Loucy (cell line): ENCODE measurements around the gene PAX3.

ENCODE experiments used
- H2AFZ ChIP-seq: fragments of 200-600 bp; sonication (generic); 2 replicates; pipeline ENCODE4 v1.6.0; 2016; ENCODE audit warnings: antibody characterized with exemption, mild to moderate bottlenecking, low read length, moderate library complexity
- H3F3A ChIP-seq: fragments of 200-600 bp; 2 replicates; pipeline ENCODE4 v1.6.0; 2016; ENCODE audit warnings: antibody characterized with exemption, low read depth, mild to moderate bottlenecking
- H3K27me3 ChIP-seq: fragments of 200-600 bp; sonication (generic); 2 replicates; pipeline ENCODE4 v1.6.1; 2014; ENCODE audit warnings: low read length, mild to moderate bottlenecking; ENCODE audit not compliant: insufficient read depth, poor library complexity, severe bottlenecking
- H3K36me3 ChIP-seq: fragments of 200-600 bp; sonication (generic); 2 replicates; pipeline ENCODE4 v1.6.1; 2016; ENCODE audit warnings: low read length; ENCODE audit not compliant: insufficient read depth
- H3K4me1 ChIP-seq: fragments of 200-600 bp; sonication (generic); 2 replicates; pipeline ENCODE4 v1.5.1; 2014; ENCODE audit warnings: low read length, mild to moderate bottlenecking; ENCODE audit not compliant: insufficient read depth, poor library complexity, severe bottlenecking
- H3K4me2 ChIP-seq: fragments of 200-600 bp; sonication (generic); 2 replicates; pipeline ENCODE4 v1.6.0; 2014; ENCODE audit warnings: antibody characterized with exemption, low read length, low read depth, mild to moderate bottlenecking; ENCODE audit not compliant: poor library complexity, severe bottlenecking
- H3K4me3 ChIP-seq: fragments of 200-600 bp; sonication (generic); 2 replicates; pipeline ENCODE4 v1.5.1; 2014; ENCODE audit warnings: low read length, mild to moderate bottlenecking, mixed read lengths; ENCODE audit not compliant: poor library complexity, severe bottlenecking
- H3K79me2 ChIP-seq: fragments of 200-600 bp; sonication (generic); 2 replicates; pipeline ENCODE4 v1.6.1; 2014; ENCODE audit warnings: low read length; ENCODE audit not compliant: insufficient read depth
- H3K9ac ChIP-seq: fragments of 200-600 bp; sonication (generic); 2 replicates; pipeline ENCODE4 v1.6.0; 2014; ENCODE audit warnings: mild to moderate bottlenecking, low read depth, low read length, moderate library complexity; ENCODE audit not compliant: poor library complexity, severe bottlenecking
- H3K9me2 ChIP-seq: fragments of 200-600 bp; sonication (generic); replicated peaks from 2 replicates; pipeline ENCODE4 v1.6.1; 2016; ENCODE audit warnings: low read depth, low read length, mixed read lengths
- H3K9me3 ChIP-seq: fragments of 200-600 bp; sonication (generic); 2 replicates; pipeline ENCODE4 v1.6.1; 2014; ENCODE audit warnings: mild to moderate bottlenecking, antibody characterized with exemption, low read length, low read depth; ENCODE audit not compliant: insufficient read depth
- H4K20me1 ChIP-seq: fragments of 200-600 bp; sonication (generic); 2 replicates; pipeline ENCODE4 v1.6.0; 2014; ENCODE audit warnings: antibody characterized with exemption, low read length, mild to moderate bottlenecking; ENCODE audit not compliant: insufficient read depth, poor library complexity, severe bottlenecking
- EZH2phosphoT487 ChIP-seq: fragments of 200-600 bp; IDR thresholded peaks from 2 replicates; pipeline ENCODE4 v1.6.1; 2018; ENCODE audit warnings: antibody characterized with exemption, mild to moderate bottlenecking, moderate library complexity, borderline replicate concordance
- TF ChIP-seq, protein P1 (sequence below): fragments of 200-600 bp; sonication (generic); conservative IDR thresholded peaks from 2 replicates; pipeline ENCODE4 v1.5.1; 2014; ENCODE audit warnings: mild to moderate bottlenecking, antibody characterized with exemption, low read length

PAX3 gene

DNA sequence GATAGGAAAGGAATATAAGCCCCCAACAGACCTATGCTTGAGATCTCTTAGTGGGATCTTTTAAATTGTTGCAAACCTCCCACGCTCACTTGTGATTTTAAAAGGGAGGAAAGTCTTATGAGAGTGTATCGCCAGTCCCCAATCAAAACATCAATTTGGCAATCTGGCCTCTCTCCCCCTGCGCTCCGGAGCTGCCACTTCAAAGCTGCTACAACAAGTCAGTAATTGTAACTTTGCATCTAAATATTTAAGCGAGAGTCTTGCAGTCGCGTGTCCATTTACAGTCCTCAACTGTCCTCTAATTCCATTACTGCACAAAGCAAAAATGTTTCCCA, 8.4 kb downstream of the PAX3 start:
- no peaks in the 10 kb centered on the region for H3F3A ChIP-seq
- no peak overlapping the region for H2AFZ ChIP-seq
- no peaks in the 10 kb centered on the region for H3K9me3 ChIP-seq
- H3K4me2 ChIP-seq = no peak overlapping the region
- H3K27me3 ChIP-seq = no peaks in the 10 kb centered on the region
- no peak overlapping the region for H3K4me3 ChIP-seq
- H3K9ac ChIP-seq = no peak overlapping the region
- no peaks in the 10 kb centered on the region for H3K4me1 ChIP-seq
- no peaks in the 10 kb centered on the region for H4K20me1 ChIP-seq
- H3K79me2 ChIP-seq = no peaks in the 10 kb centered on the region
- no peak for TF ChIP-seq EZH2phosphoT487
- TF ChIP-seq, protein P1, sequence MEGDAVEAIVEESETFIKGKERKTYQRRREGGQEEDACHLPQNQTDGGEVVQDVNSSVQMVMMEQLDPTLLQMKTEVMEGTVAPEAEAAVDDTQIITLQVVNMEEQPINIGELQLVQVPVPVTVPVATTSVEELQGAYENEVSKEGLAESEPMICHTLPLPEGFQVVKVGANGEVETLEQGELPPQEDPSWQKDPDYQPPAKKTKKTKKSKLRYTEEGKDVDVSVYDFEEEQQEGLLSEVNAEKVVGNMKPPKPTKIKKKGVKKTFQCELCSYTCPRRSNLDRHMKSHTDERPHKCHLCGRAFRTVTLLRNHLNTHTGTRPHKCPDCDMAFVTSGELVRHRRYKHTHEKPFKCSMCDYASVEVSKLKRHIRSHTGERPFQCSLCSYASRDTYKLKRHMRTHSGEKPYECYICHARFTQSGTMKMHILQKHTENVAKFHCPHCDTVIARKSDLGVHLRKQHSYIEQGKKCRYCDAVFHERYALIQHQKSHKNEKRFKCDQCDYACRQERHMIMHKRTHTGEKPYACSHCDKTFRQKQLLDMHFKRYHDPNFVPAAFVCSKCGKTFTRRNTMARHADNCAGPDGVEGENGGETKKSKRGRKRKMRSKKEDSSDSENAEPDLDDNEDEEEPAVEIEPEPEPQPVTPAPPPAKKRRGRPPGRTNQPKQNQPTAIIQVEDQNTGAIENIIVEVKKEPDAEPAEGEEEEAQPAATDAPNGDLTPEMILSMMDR = no peak
- H3K9me2 ChIP-seq = no peaks in the 10 kb centered on the region
- no peaks in the 10 kb centered on the region for H3K36me3 ChIP-seq

DNA sequence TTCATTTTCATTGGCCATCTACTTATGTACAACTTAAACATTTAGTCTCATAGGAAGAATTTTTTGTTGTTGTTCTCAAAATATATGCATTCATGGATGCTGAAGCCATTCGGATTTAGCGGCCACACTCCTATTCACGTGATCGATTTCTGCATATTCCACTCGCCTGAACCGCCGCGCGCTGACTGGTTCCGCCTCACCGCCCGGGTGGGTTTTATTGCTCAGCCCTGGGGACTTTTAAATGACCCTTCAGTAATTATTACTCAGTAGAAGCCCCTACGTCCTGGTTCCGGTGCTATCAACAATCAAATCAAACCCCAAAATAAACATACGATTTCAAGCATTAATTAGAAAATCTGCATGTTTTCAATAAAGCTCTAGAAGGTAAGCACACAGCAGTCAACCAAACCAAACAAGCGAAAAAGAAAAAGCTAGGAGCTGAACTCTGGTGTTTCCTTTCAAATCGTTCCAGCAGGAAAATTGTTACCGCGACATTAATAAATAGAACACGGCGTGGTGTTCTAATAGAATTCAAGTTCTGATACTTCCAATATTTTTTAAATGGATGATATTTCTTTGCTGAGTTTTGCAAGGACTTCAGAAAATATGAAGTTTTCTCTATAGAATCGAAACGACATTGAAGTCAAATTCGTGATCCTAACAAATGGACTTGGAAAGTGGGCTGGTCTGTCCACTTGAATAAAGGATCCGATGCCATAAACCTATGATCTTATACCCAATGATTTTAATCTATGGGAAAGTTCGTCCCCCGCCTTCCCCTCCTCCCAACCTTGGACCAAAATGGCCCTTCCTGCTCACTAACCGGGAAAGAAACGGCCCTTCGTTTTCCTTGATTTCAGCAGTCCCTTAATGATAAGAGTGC, 9.3 kb downstream of the PAX3 start:
- no peaks in the 10 kb centered on the region for H3K27me3 ChIP-seq
- H3K36me3 ChIP-seq = no peaks in the 10 kb centered on the region

DNA sequence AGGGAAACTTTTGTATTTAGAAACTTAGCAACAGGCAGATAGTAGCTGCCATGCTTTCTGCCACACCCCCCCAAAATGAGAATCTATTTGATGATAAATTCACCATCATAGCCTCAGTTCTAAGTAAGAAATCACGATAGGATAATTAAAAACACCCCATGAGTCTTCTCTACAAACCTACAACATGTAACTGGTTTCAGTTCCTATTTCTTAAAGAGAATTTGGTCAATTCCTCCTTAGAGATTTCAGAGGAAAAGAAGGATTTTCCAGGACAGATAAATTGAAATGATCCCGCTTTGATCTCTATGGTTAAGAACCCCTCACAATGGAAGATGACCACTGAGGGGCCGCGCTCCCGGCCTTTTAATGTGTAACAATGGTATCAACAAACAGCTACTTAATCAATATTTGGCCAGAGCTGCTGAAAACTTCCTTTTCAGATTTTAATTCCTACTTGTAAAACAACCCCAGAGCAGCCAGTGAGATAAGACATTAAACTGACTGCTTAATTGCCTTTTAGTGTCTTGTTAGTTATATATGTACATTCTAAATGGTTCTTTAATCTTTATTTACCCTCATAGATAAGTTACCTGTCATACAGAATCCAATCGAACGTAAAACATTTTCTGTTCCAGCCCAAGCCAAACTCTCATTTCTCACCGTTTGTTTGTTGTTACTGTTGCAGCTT, 10.1 kb downstream of the PAX3 start:
- no peaks in the 10 kb centered on the region for H3K27me3 ChIP-seq
- TF ChIP-seq EZH2phosphoT487 = no peak
- TF ChIP-seq, protein P1 = no peak
- no peaks in the 10 kb centered on the region for H4K20me1 ChIP-seq
- no peaks in the 10 kb centered on the region for H3F3A ChIP-seq
- H3K9me2 ChIP-seq = no peaks in the 10 kb centered on the region
- H3K9ac ChIP-seq = no peak overlapping the region
- no peak overlapping the region for H3K4me3 ChIP-seq
- H2AFZ ChIP-seq = no peak overlapping the region
- H3K4me1 ChIP-seq = no peaks in the 10 kb centered on the region
- H3K79me2 ChIP-seq = no peaks in the 10 kb centered on the region
- H3K36me3 ChIP-seq = no peaks in the 10 kb centered on the region
- H3K9me3 ChIP-seq = no peaks in the 10 kb centered on the region
- no peak overlapping the region for H3K4me2 ChIP-seq

More for the DNA sequence above, 9.3 kb downstream of the PAX3 start:
- H3K4me3 ChIP-seq = no peak overlapping the region
- H3K79me2 ChIP-seq = no peaks in the 10 kb centered on the region
- H3F3A ChIP-seq = no peaks in the 10 kb centered on the region
- no peaks in the 10 kb centered on the region for H3K9me3 ChIP-seq
- no peaks in the 10 kb centered on the region for H3K9me2 ChIP-seq
- TF ChIP-seq EZH2phosphoT487 = no peak
- TF ChIP-seq, protein P1 = no peak
- no peak overlapping the region for H3K4me2 ChIP-seq
- H3K9ac ChIP-seq = no peak overlapping the region
- no peaks in the 10 kb centered on the region for H4K20me1 ChIP-seq
- H2AFZ ChIP-seq = no peak overlapping the region
- no peaks in the 10 kb centered on the region for H3K4me1 ChIP-seq
